K562 (cell line): ENCODE measurements around the gene MYCL. TPM values are rescaled to one million over a fixed set of nuclear protein-coding genes. Genes with fewer than 3 reads are reported as not detected.
A peak's percentile ranks its signal among the peaks of the same experiment; 100 is the strongest.

ENCODE experiments used
- BCL6 ChIP-seq: fragments of 250-450 bp; sonication (Bioruptor Pico); IDR thresholded peaks from 2 replicates; pipeline ENCODE4 v1.4.0; 2020
- E2F6 ChIP-seq, 2 experiments: IDR thresholded peaks; 2 replicates each; pipeline ENCODE4 v1.6.1; 2011; ENCODE audit warnings: borderline replicate concordance in 1 of 2, control low read depth in 1 of 2, low read depth in 1 of 2, low read length in 1 of 2, mild to moderate bottlenecking in 1 of 2, mixed read lengths in 1 of 2, moderate library complexity in 1 of 2; ENCODE audit not compliant: insufficient read depth in 1 of 2, insufficient read length in 1 of 2, poor library complexity in 1 of 2, severe bottlenecking in 1 of 2; ENCODE audit errors: extremely low read depth in 1 of 2
- ELF2 ChIP-seq: fragments of 250-450 bp; sonication (Bioruptor Pico); IDR thresholded peaks from 2 replicates; pipeline ENCODE4 v1.5.0; 2021; ENCODE audit warnings: mild to moderate bottlenecking
- EP400 ChIP-seq: fragments of 450-650 bp; IDR thresholded peaks from 2 replicates; pipeline ENCODE4 v1.6.1; 2017; ENCODE audit warnings: antibody characterized with exemption, mild to moderate bottlenecking, moderate library complexity
- ESRRA ChIP-seq: fragments of 450-650 bp; IDR thresholded peaks from 2 replicates; pipeline ENCODE4 v1.6.1; 2014; ENCODE audit warnings: low read depth, mild to moderate bottlenecking, moderate library complexity, borderline replicate concordance
- FOXP4 ChIP-seq: sonication (generic); formaldehyde crosslinking; IDR thresholded peaks from 2 replicates; pipeline ENCODE4 v1.8.0; 2022; ENCODE audit warnings: mild to moderate bottlenecking, missing genetic modification reagents, borderline replicate concordance
- FUS ChIP-seq: fragments of 200-400 bp; formaldehyde crosslinking; optimal IDR thresholded peaks from 2 replicates; pipeline ENCODE3; 2017; ENCODE audit warnings: low read depth, low read length
- KLF1 ChIP-seq: fragments of 450-650 bp; IDR thresholded peaks from 2 replicates; pipeline ENCODE4 v1.6.1; 2016; ENCODE audit warnings: missing genetic modification characterization, missing compliant biosample characterization
- LARP7 ChIP-seq: fragments of 450-650 bp; IDR thresholded peaks from 2 replicates; pipeline ENCODE4 v1.6.1; 2016
- MIER1 ChIP-seq: fragments of 450-650 bp; IDR thresholded peaks from 2 replicates; pipeline ENCODE4 v1.6.1; 2016; ENCODE audit warnings: antibody characterized with exemption, mild to moderate bottlenecking, low read depth
- NR4A1 ChIP-seq, 2 experiments: fragments of 250-450 bp in 1 of 2; fragments of 450-650 bp in 1 of 2; sonication (Bioruptor Pico) in 1 of 2; IDR thresholded peaks; 2 replicates each; pipeline versions ENCODE4 v1.4.0 to v1.6.1; 2016 to 2020; ENCODE audit warnings: mild to moderate bottlenecking in 2 of 2, missing compliant biosample characterization in 1 of 2, missing genetic modification characterization in 1 of 2, moderate library complexity in 1 of 2
- RBM25 ChIP-seq: fragments of 200-400 bp; formaldehyde crosslinking; IDR thresholded peaks from 2 replicates; pipeline ENCODE4 v1.6.1; 2018; ENCODE audit warnings: low read length, low read depth, moderate library complexity; ENCODE audit not compliant: severe bottlenecking
- TRIM28 ChIP-seq: fragments of 450-650 bp; IDR thresholded peaks from 2 replicates; pipeline ENCODE4 v1.6.1; 2017
- ZNF175 ChIP-seq: fragments of 200-800 bp; sonication (Bioruptor generic); IDR thresholded peaks from 2 replicates; pipeline ENCODE4 v1.6.1; 2016; ENCODE audit warnings: low read depth, mild to moderate bottlenecking, missing genetic modification characterization, missing compliant biosample characterization
- ZNF507 ChIP-seq: conservative IDR thresholded peaks from 2 replicates; pipeline ENCODE4 v1.6.1; 2017; ENCODE audit warnings: missing genetic modification characterization, missing compliant biosample characterization
- ZNF561 ChIP-seq: fragments of 450-650 bp; formaldehyde crosslinking; conservative IDR thresholded peaks from 2 replicates; pipeline ENCODE4 v1.4.0; 2020; ENCODE audit warnings: mild to moderate bottlenecking, moderate library complexity
- polyA plus RNA-seq, 8 experiments: library from polyadenylated mRNA; depleted of rRNA in 4 of 8; stranded (reverse) in 5 of 8; unstranded in 3 of 8; fragments of >200 nt; fragmentation: Nextera tagmentation in 2 of 8; fragmentation: Illumina TruSeq in 1 of 8; extraction: Ambion mirVana in 2 of 8; extraction: Trizol in 1 of 8; gene quantifications; 2 replicates each; pipeline versions ENCODE4 v1.2.1 to v1.2.3, GENCODE V29; 2011 to 2014; ENCODE audit warnings: inconsistent platforms in 1 of 8, missing spikeins in 1 of 8
- total RNA-seq, 7 experiments: library from RNA; depleted of rRNA in 6 of 7; stranded (reverse); fragments of >200 nt in 6 of 7; fragmentation: Illumina TruSeq in 2 of 7; extraction: Trizol in 2 of 7; gene quantifications; 2 replicates each; pipeline versions ENCODE4 v1.2.1 to v1.2.3, GENCODE V29; 2011 to 2021; ENCODE audit warnings: low replicate concordance in 1 of 7
- TF ChIP-seq, protein P1 (sequence below): sonication (generic); formaldehyde crosslinking; IDR thresholded peaks from 2 replicates; pipeline ENCODE4 v1.8.0; 2022; ENCODE audit warnings: missing genetic modification reagents, mild to moderate bottlenecking, moderate library complexity, borderline replicate concordance
- TF ChIP-seq, protein P2 (sequence below): fragments of 250-450 bp; sonication (Bioruptor Pico); IDR thresholded peaks from 2 replicates; pipeline ENCODE4 v1.4.0; 2020; ENCODE audit warnings: mild to moderate bottlenecking, moderate library complexity

MYCL gene
- total and polyA plus RNA-seq, 9 of the 15 experiments (the other 6 are each of a cell fraction or from before 2014, with no cell fraction given): 3.5 to 22.0 (median 12.8) TPM

DNA sequence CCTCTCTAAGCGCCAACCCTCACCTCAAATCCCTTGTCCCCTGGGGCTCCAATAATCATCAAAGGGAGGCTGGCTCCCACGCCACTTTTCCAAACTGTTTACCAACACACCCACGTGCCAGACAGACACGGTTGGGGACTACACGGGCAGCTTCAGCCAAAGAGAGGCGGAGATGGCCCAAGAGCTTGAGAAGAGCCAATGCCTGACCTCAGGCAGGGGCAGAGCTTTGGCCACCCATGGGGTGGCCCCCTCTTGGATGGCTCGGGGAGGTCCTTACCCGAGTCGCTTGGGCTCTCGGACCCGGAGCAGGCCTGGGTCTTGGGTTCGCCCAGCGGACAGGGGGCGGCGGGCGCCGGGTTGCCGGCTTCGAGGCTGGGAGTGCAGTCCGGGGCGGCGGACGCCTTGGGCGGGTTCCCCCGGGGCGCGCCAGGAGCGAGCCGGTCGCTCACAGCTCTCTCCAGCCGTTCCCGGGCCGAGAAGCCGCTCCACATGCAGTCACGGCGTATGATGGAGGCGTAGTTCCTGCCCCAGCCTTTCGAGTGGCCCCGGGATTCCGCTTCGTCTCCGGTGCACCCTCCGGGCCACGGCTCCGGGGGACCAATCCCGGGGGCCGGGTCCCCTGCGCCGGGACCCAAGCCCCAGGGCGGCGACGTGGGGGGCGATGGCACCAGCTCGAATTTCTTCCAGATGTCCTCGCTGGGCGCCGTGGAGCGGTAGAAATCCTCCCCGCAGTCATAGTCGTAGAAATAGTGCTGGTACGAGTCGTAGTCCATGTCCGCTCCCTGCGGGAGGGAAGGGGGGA is 854 bp downstream of the MYCL start (continued):
- TF ChIP-seq MIER1: no peak
- TF ChIP-seq NR4A1 (CRISPR knock-in tag; IDR thresholded peaks at IDR 0.05): no peak
- TF ChIP-seq NR4A1 (tag; IDR thresholded peaks at IDR 0.05): no peak
- TF ChIP-seq BCL6 (CRISPR knock-in tag): no peak
- TF ChIP-seq RBM25: no peak
- no peak for TF ChIP-seq LARP7
- TF ChIP-seq ESRRA: no peak
- TF ChIP-seq FOXP4 (CRISPR knock-in tag): 0 out of 2 replicates have a peak, but pooled peaks have one; percentile 44
- no peak for TF ChIP-seq FUS
- no peak for TF ChIP-seq ELF2
- peak in 1 of 2 experiments; percentile 57 for TF ChIP-seq E2F6 (IDR thresholded peaks at IDR 0.05; ENCODE audit: borderline replicate concordance in 1 of 2, extremely low read depth in 1 of 2, insufficient read depth in 1 of 2, insufficient read length in 1 of 2, low read depth in 1 of 2, low read length in 1 of 2, poor library complexity in 1 of 2, severe bottlenecking in 1 of 2)
- TF ChIP-seq, protein P1, sequence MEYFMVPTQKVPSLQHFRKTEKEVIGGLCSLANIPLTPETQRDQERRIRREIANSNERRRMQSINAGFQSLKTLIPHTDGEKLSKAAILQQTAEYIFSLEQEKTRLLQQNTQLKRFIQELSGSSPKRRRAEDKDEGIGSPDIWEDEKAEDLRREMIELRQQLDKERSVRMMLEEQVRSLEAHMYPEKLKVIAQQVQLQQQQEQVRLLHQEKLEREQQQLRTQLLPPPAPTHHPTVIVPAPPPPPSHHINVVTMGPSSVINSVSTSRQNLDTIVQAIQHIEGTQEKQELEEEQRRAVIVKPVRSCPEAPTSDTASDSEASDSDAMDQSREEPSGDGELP (CRISPR knock-in tag): no peak
- no peak for TF ChIP-seq ZNF561 (CRISPR knock-in tag)
- TF ChIP-seq KLF1 (tag): no peak
- TF ChIP-seq, protein P2, sequence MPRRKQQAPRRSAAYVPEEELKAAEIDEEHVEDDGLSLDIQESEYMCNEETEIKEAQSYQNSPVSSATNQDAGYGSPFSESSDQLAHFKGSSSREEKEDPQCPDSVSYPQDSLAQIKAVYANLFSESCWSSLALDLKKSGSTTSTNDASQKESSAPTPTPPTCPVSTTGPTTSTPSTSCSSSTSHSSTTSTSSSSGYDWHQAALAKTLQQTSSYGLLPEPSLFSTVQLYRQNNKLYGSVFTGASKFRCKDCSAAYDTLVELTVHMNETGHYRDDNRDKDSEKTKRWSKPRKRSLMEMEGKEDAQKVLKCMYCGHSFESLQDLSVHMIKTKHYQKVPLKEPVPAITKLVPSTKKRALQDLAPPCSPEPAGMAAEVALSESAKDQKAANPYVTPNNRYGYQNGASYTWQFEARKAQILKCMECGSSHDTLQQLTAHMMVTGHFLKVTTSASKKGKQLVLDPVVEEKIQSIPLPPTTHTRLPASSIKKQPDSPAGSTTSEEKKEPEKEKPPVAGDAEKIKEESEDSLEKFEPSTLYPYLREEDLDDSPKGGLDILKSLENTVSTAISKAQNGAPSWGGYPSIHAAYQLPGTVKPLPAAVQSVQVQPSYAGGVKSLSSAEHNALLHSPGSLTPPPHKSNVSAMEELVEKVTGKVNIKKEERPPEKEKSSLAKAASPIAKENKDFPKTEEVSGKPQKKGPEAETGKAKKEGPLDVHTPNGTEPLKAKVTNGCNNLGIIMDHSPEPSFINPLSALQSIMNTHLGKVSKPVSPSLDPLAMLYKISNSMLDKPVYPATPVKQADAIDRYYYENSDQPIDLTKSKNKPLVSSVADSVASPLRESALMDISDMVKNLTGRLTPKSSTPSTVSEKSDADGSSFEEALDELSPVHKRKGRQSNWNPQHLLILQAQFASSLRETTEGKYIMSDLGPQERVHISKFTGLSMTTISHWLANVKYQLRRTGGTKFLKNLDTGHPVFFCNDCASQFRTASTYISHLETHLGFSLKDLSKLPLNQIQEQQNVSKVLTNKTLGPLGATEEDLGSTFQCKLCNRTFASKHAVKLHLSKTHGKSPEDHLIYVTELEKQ (CRISPR knock-in tag): no peak
- no peak for TF ChIP-seq ZNF507 (tag)
- no peak for TF ChIP-seq EP400
- no peak for TF ChIP-seq ZNF175 (CRISPR knock-in tag)
- TF ChIP-seq TRIM28: no peak
